Sigmoid colon (tissue), 7 donors: ENCODE data around the gene MRPS21. TPM values are rescaled to one million over a fixed set of nuclear protein-coding genes. Genes with fewer than 3 reads are reported as not detected.

Experiments
- DNase-seq: peaks from one replicate; pipeline ENCODE4 v3.0.0-alpha.2; 2019
- H3K27ac ChIP-seq, 4 donors: fragments of 200-600 bp; sonication (generic); one replicate each; pipeline ENCODE4 v1.5.1; 2016 to 2019; ENCODE audit warnings: mild to moderate bottlenecking in 1 of 4
- H3K27me3 ChIP-seq, 3 donors: fragments of 200-600 bp; sonication (generic); one replicate each; pipeline ENCODE4 v1.5.1; 2019; ENCODE audit warnings: mild to moderate bottlenecking in 1 of 3
- H3K36me3 ChIP-seq, 4 donors: fragments of 200-600 bp; sonication (generic); one replicate each; pipeline ENCODE4 v1.5.1; 2016 to 2019
- H3K4me1 ChIP-seq, 4 donors: fragments of 200-600 bp; sonication (generic); one replicate each; pipeline ENCODE4 v1.5.1; 2017 to 2019
- H3K4me3 ChIP-seq, 4 donors: fragments of 200-600 bp; sonication (generic); one replicate each; pipeline ENCODE4 v1.5.1; 2017 to 2019; ENCODE audit warnings: mild to moderate bottlenecking in 2 of 4, moderate library complexity in 1 of 4
- H3K9me3 ChIP-seq, 4 donors: fragments of 200-600 bp in 3 of 4; sonication (generic) in 3 of 4; one replicate each; pipeline versions ENCODE4 v1.5.1 to v1.6.1; 2013 to 2019
- CTCF ChIP-seq, 4 experiments: fragments of 450-650 bp in 3 of 4; fragments of 200-600 bp in 1 of 4; IDR thresholded peaks; one replicate each; pipeline ENCODE4 v1.5.1; 2016 to 2019; ENCODE audit warnings: antibody characterized with exemption in 4 of 4, mild to moderate bottlenecking in 3 of 4, moderate library complexity in 2 of 4
- EP300 ChIP-seq, 4 donors: sonication (generic); formaldehyde crosslinking; IDR thresholded peaks; one replicate each; pipeline ENCODE4 v1.6.1; 2017; ENCODE audit warnings: antibody characterized with exemption in 4 of 4
- POLR2A ChIP-seq, 2 donors: fragments of 450-650 bp; IDR thresholded peaks; one replicate each; pipeline ENCODE4 v1.6.1; 2016; ENCODE audit warnings: antibody characterized with exemption in 2 of 2, mild to moderate bottlenecking in 2 of 2, moderate library complexity in 2 of 2
- POLR2AphosphoS5 ChIP-seq, 4 donors: sonication (generic); formaldehyde crosslinking; IDR thresholded peaks; one replicate each; pipeline ENCODE4 v1.6.1; 2017; ENCODE audit warnings: antibody characterized with exemption in 4 of 4
- WGBS, 2 donors: extraction: QIAGEN DNeasy Blood & Tissue Kit; methylation state at CpG; one replicate each; pipeline ENCODE4 v1.1.7; 2013; 5-methylcytosine and 5-hydroxymethylcytosine counted together
- intact Hi-C: fragments of 100-400 bp; cut with DNase I; formaldehyde crosslinking; loops from one replicate; pipeline ENCODE4 v1.15.1; 2023
- polyA plus RNA-seq, 3 donors: library from polyadenylated mRNA; stranded (reverse); fragments of 200-250 nt; gene quantifications; one replicate each; pipeline ENCODE4 v1.2.3, GENCODE V29; 2013
- total RNA-seq, 4 donors: library from RNA; depleted of rRNA; stranded (reverse); fragments of >200 nt; gene quantifications; one replicate each; pipeline ENCODE4 v1.1.0, GENCODE V29; 2016
- donor health status: healthy with polysubstance abuse.
- donor health status: Bipolar disorder and iron deficiency.
- donor health status: healthy.

The MRPS21 gene
- total and polyA plus RNA-seq, 7 donors, result 36.8 to 94.3 (median 64.3) TPM

GRCh38 chr1:150280138-150280707 is 13.4 kb upstream of the MRPS21 start:
- peaks cover 0 to 18% (median 0%) of the 10 kb centered on the region in 4 donors for H3K36me3 ChIP-seq
- H3K4me3 ChIP-seq, result no peak overlapping the region
- intact Hi-C loops, result loop anchor here (5.0 kb wide), 3 partner anchors 42 to 118 kb away; partner anchors contain the start of genes PRPF3 and RPRD2
- H3K27ac ChIP-seq, result peak overlapping the region; percentile 94 to 96 (median 95)
- TF ChIP-seq CTCF (IDR thresholded peaks at IDR 0.05) (no peak), POLR2A (IDR thresholded peaks at IDR 0.05) (no peak), EP300 (IDR thresholded peaks at IDR 0.05) (no peak), POLR2AphosphoS5 (IDR thresholded peaks at IDR 0.05) (no peak)
- 16 to 67% methylated on average over 6 of the region's 6 CpGs for WGBS, 2 donors
- no peak for DNase-seq
- no peaks in the 10 kb centered on the region for H3K9me3 ChIP-seq
- no peaks in the 10 kb centered on the region for H3K27me3 ChIP-seq
- peaks cover 0 to 34% (median 29%) of the 10 kb centered on the region in 4 donors for H3K4me1 ChIP-seq

- DNase-seq, result peak; percentile 89
- H3K4me1 ChIP-seq, result peaks cover 0 to 34% (median 29%) of the 10 kb centered on the region in 4 donors
- H3K27ac ChIP-seq, result peak overlapping the region; percentile 94 to 96 (median 95)
- H3K4me3 ChIP-seq, result peak overlapping the region; percentile 42 to 71 (median 64)
- no peaks in the 10 kb centered on the region for H3K9me3 ChIP-seq
- intact Hi-C loops, result loop anchor here (1.0 to 5.0 kb wide), 4 partner anchors 25 to 119 kb away; partner anchors contain the start of genes PRPF3 and RPRD2
- peak; percentile 47 to 87 (median 74) for TF ChIP-seq CTCF (IDR thresholded peaks at IDR 0.05)
- no peak for TF ChIP-seq EP300 (IDR thresholded peaks at IDR 0.05)
- TF ChIP-seq POLR2AphosphoS5 (IDR thresholded peaks at IDR 0.05), result no peak
- peak in 1 of 2 donors; percentile 51 for TF ChIP-seq POLR2A (IDR thresholded peaks at IDR 0.05)
- no peaks in the 10 kb centered on the region for H3K27me3 ChIP-seq
- WGBS, 2 donors, result 2 to 5% methylated on average over 15 of the region's 15 CpGs
- peaks cover 0 to 27% (median under 1%) of the 10 kb centered on the region in 4 donors for H3K36me3 ChIP-seq
Observed at GRCh38 chr1:150281221-150281757, 12.4 kb upstream of the MRPS21 start.

- TF ChIP-seq CTCF (IDR thresholded peaks at IDR 0.05), result no peak
- peak; percentile 29 to 91 (median 69) for TF ChIP-seq EP300 (IDR thresholded peaks at IDR 0.05)
- TF ChIP-seq POLR2AphosphoS5 (IDR thresholded peaks at IDR 0.05), result peak; percentile 77 to 86 (median 82)
- TF ChIP-seq POLR2A (IDR thresholded peaks at IDR 0.05), result peak; percentile 4 to 7
- WGBS, 2 donors, result 1 to 4% methylated on average over 46 of the region's 46 CpGs
- Histone ChIP-seq H3K27me3 (no peaks in the 10 kb centered on the region), H3K4me3 (peak within 1 kb of the TSS; percentile 42 to 71 (median 64)), H3K9me3 (no peaks in the 10 kb centered on the region), H3K36me3 (peaks cover 0 to 34% (median 7%) of the 10 kb centered on the region in 4 donors), H3K27ac (peak within 1 kb of the TSS; percentile 94 to 96 (median 95)), H3K4me1 (peaks cover 0 to 34% (median 29%) of the 10 kb centered on the region in 4 donors)
- DNase-seq, result peak; percentile 99
- intact Hi-C loops, result loop anchor here (1.0 to 5.0 kb wide), 4 partner anchors 26 to 120 kb away; partner anchors contain the start of genes PRPF3 and RPRD2
Observed at GRCh38 chr1:150281758-150282557, 11.7 kb upstream of the MRPS21 start, which contains the start of gene CIART. TSS of gene CIART (plus strand) at chr1:150282554. CDS start at chr1:150283268, 714 bp downstream.

GRCh38 chr1:150282558-150282958 is 11.1 kb upstream of the MRPS21 start:
- peak overlapping the region; percentile 94 to 96 (median 95) for H3K27ac ChIP-seq
- intact Hi-C loops, result loop anchor here (5.0 kb wide), 3 partner anchors 40 to 120 kb away; partner anchors contain the start of genes PRPF3 and RPRD2
- TF ChIP-seq POLR2A (IDR thresholded peaks at IDR 0.05) (peak; percentile 73 to 92), CTCF (IDR thresholded peaks at IDR 0.05) (no peak), POLR2AphosphoS5 (IDR thresholded peaks at IDR 0.05) (peak; percentile 68 to 98 (median 90)), EP300 (IDR thresholded peaks at IDR 0.05) (peak in 1 of 4 donors; percentile 63)
- peak overlapping the region; percentile 42 to 71 (median 64) for H3K4me3 ChIP-seq
- DNase-seq, result no peak
- no peaks in the 10 kb centered on the region for H3K9me3 ChIP-seq
- H3K27me3 ChIP-seq, result no peaks in the 10 kb centered on the region
- H3K4me1 ChIP-seq, result peaks cover 0 to 34% (median 29%) of the 10 kb centered on the region in 4 donors
- H3K36me3 ChIP-seq, result peaks cover 1 to 40% (median 10%) of the 10 kb centered on the region in 4 donors
- 11 to 34% methylated on average over 21 of the region's 21 CpGs for WGBS, 2 donors
